K562 (cell line): ENCODE measurements around the gene DIPK2A. TPM values are rescaled to one million over a fixed set of nuclear protein-coding genes. Genes with fewer than 3 reads are reported as not detected.

ENCODE experiments used
- CHD1 ChIP-seq: fragments of 200-600 bp; sonication (generic); IDR thresholded peaks from one replicate; pipeline ENCODE4 v1.6.1; 2012; ENCODE audit warnings: mild to moderate bottlenecking, moderate library complexity, low read length, inconsistent platforms
- LCOR ChIP-seq: sonication (generic); formaldehyde crosslinking; IDR thresholded peaks from 2 replicates; pipeline ENCODE4 v1.8.0; 2022; ENCODE audit warnings: mild to moderate bottlenecking, missing genetic modification reagents
- MLLT1 ChIP-seq, 2 experiments: fragments of 450-650 bp; IDR thresholded peaks; 2 replicates each; pipeline ENCODE4 v1.6.1; 2016
- POLR2A ChIP-seq: fragments of 450-650 bp; conservative IDR thresholded peaks from 2 replicates; pipeline ENCODE4 v1.6.1; 2016
- TAF1 ChIP-seq: IDR thresholded peaks from 2 replicates; pipeline ENCODE4 v1.6.1; 2011; ENCODE audit warnings: mild to moderate bottlenecking, low read length, moderate library complexity; ENCODE audit not compliant: insufficient read depth, control insufficient read depth, severe bottlenecking; ENCODE audit errors: extremely low read depth
- TOE1 ChIP-seq, 2 experiments: fragments of 450-650 bp in 1 of 2; sonication (generic) in 1 of 2; formaldehyde crosslinking in 1 of 2; IDR thresholded peaks; 2 replicates each; pipeline versions ENCODE4 v1.7.1 to v1.8.0; 2016 to 2022; ENCODE audit warnings: borderline replicate concordance in 2 of 2, mild to moderate bottlenecking in 2 of 2, antibody characterized with exemption in 1 of 2, inconsistent platforms in 1 of 2, low read depth in 1 of 2, missing genetic modification reagents in 1 of 2, moderate library complexity in 1 of 2
- UBTF ChIP-seq, 2 experiments: IDR thresholded peaks; 2 replicates each; pipeline ENCODE4 v1.6.1; 2012; ENCODE audit warnings: improper control_type of control experiment in 2 of 2, low read depth in 2 of 2, low read length in 2 of 2, borderline replicate concordance in 1 of 2
- YY1 ChIP-seq, 3 experiments: IDR thresholded peaks; 2 replicates each; pipeline ENCODE4 v1.6.1; 2011; ENCODE audit warnings: low read length in 2 of 3, mild to moderate bottlenecking in 2 of 3, moderate library complexity in 2 of 3, borderline replicate concordance in 1 of 3, control low read depth in 1 of 3, low read depth in 1 of 3; ENCODE audit not compliant: insufficient read depth in 3 of 3, insufficient replicate concordance in 2 of 3, control insufficient read depth in 1 of 3, insufficient read length in 1 of 3; ENCODE audit errors: extremely low read depth in 1 of 3
- ZNF589 ChIP-seq: fragments of 200-800 bp; sonication (Bioruptor generic); IDR thresholded peaks from 2 replicates; pipeline ENCODE4 v1.6.1; 2016; ENCODE audit warnings: low read depth, missing genetic modification characterization, missing compliant biosample characterization
- polyA plus RNA-seq, 8 experiments: library from polyadenylated mRNA; depleted of rRNA in 4 of 8; stranded (reverse) in 5 of 8; unstranded in 3 of 8; fragments of >200 nt; fragmentation: Nextera tagmentation in 2 of 8; fragmentation: Illumina TruSeq in 1 of 8; extraction: Ambion mirVana in 2 of 8; extraction: Trizol in 1 of 8; gene quantifications; 2 replicates each; pipeline versions ENCODE4 v1.2.1 to v1.2.3, GENCODE V29; 2011 to 2014; ENCODE audit warnings: inconsistent platforms in 1 of 8, missing spikeins in 1 of 8
- total RNA-seq, 7 experiments: library from RNA; depleted of rRNA in 6 of 7; stranded (reverse); fragments of >200 nt in 6 of 7; fragmentation: Illumina TruSeq in 2 of 7; extraction: Trizol in 2 of 7; gene quantifications; 2 replicates each; pipeline versions ENCODE4 v1.2.1 to v1.2.3, GENCODE V29; 2011 to 2021; ENCODE audit warnings: low replicate concordance in 1 of 7

DIPK2A gene
- total and polyA plus RNA-seq, 9 of the 15 experiments (the other 6 are each of a cell fraction or from before 2014, with no cell fraction given) = 3.3 to 15.7 (median 7.8) TPM

- peak; percentile 39 to 62; a peak in 2 of 4 replicates for TF ChIP-seq UBTF (IDR thresholded peaks at IDR 0.05; ENCODE audit: borderline replicate concordance in 1 of 2, low read depth in 2 of 2, low read length in 2 of 2)
- peak; percentile 38; the same call in 1 of the 2 replicates for TF ChIP-seq TOE1 (IDR thresholded peaks at IDR 0.05; ENCODE audit: borderline replicate concordance)
- TF ChIP-seq TOE1 (CRISPR knock-in tag; IDR thresholded peaks at IDR 0.05; ENCODE audit: borderline replicate concordance, low read depth) = no peak
- TF ChIP-seq ZNF589 (CRISPR knock-in tag) = 0 out of 2 replicates have a peak, but pooled peaks have one; percentile 46
- TF ChIP-seq POLR2A = peak; percentile 39; the same call in 1 of the 2 replicates
- peak; percentile 49 for TF ChIP-seq TAF1
- TF ChIP-seq YY1 (IDR thresholded peaks at IDR 0.05; ENCODE audit: borderline replicate concordance in 1 of 3, control insufficient read depth in 1 of 3, extremely low read depth in 1 of 3, insufficient read depth in 3 of 3, insufficient read length in 1 of 3, insufficient replicate concordance in 2 of 3, low read depth in 1 of 3, low read length in 2 of 3) = peak in 1 of 3 experiments; percentile 49
- TF ChIP-seq CHD1 = peak; percentile 37
- TF ChIP-seq MLLT1 (IDR thresholded peaks at IDR 0.05) = peak in 1 of 2 experiments; percentile 60; a peak in 1 of 4 replicates
- peak; percentile 88 for TF ChIP-seq LCOR
These were observed 1.8 kb downstream of the DIPK2A start (continued) for GRCh38 chr3:143973259-143974021.
